ENCODE results near the gene HNRNPDL.
"Not testable (repeated sequence)": the region's sequence is repeated elsewhere in the genome, so short reads cannot be mapped to it uniquely, and the experiment has no call there.

Gene HNRNPDL

DNA sequence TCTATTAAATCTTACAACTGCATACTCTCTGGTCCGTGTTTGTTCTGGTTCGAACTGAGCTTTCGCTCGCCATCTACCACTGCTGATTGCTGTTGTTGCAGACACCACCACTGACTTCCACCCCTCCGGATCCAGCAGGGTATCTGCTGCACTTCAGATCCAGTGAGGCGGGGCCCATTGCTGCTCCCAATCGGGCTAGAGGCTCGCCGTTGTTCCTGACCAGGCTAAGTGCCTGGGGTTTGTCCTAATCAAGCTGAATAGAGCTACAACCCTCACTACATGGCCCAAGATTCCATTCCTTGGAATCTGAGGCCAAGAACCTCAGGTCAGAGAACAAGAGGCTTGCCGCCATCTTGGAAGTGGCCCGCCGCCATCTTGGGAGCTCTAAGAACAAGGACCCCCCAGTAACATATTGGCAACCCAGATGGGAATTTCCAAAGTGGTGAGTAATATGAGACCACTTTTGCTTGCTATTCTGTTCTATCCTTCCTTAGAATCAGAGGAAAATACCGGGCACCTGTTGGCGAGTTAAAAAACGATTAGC, 43.4 kb upstream of the HNRNPDL start:
- Histone ChIP-seq H3K79me2 (ENCODE audit: control insufficient read depth, insufficient read depth, low read length, poor library complexity) (peaks cover 2% of the 10 kb centered on the region), H3K14ac (ENCODE audit: low read length) (peak overlapping the region; percentile 66), H3K9ac (ENCODE audit: low read length) (no peak overlapping the region), H4K12ac (ENCODE audit: low read depth, low read length) (no peak overlapping the region), H3K23ac (ENCODE audit: low read length) (no peak overlapping the region), H3K27ac (ENCODE audit: low read depth, low read length) (no peak overlapping the region), H2BK12ac (ENCODE audit: low read length) (peak overlapping the region; percentile 84), H3K4ac (ENCODE audit: low read depth, low read length) (no peak overlapping the region), H3K79me1 (ENCODE audit: low read length) (no peaks in the 10 kb centered on the region), H3K36me3 (ENCODE audit: control insufficient read depth in 1 of 2, insufficient read depth in 2 of 2, low read length in 2 of 2) (no peaks in the 10 kb centered on the region), H3K27me3 (ENCODE audit: insufficient read depth, low read length) (no peaks in the 10 kb centered on the region), H3K4me1 (ENCODE audit: control insufficient read depth in 1 of 2, insufficient read depth in 2 of 2, low read length in 2 of 2) (peaks cover 0 to 2% of the 10 kb centered on the region in 2 experiments), H3K4me2 (ENCODE audit: low read length) (no peak overlapping the region), H3K18ac (ENCODE audit: low read length) (peak overlapping the region; percentile 37), H2BK120ac (ENCODE audit: insufficient read depth, low read length, poor library complexity) (no peak overlapping the region), H2AFZ (ENCODE audit: insufficient read depth, low read length, poor library complexity) (peak overlapping the region; percentile 81), H4K8ac (ENCODE audit: low read depth, low read length) (no peak overlapping the region), H2BK5ac (ENCODE audit: low read depth, low read length, poor library complexity) (no peak overlapping the region), H2AK5ac (ENCODE audit: low read length) (peak overlapping the region; percentile 79), H3K4me3 (ENCODE audit: low read depth, low read length) (no peak overlapping the region), H4K91ac (ENCODE audit: low read depth, low read length) (no peak overlapping the region), H3K9me3 (ENCODE audit: insufficient read depth, low read depth, low read length) (no peaks in the 10 kb centered on the region)
- no peak for DNase-seq
- no CpG with 5 or more reads among the region's 15 CpGs for WGBS (ENCODE audit: extremely low coverage, insufficient coverage, insufficient read length)

DNA sequence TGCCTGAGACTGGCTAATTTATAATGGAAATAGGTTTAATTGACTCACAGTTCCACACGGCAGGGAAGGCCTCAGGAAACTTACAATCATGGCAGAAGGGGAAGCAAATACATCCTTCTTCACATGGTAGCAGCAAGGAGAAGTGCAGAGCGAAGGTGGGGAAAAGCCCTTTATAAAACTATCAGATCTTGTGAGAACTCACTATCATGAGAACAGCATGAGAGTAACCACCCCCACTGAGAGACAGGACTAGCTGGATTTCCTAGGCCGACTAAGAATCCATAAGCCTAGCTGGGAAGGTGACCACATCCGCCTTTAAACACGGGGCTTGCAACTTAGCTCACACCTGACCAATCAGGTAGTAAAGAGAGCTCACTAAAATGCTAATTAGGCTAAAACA, 42.8 kb upstream of the HNRNPDL start:
- not testable (repeated sequence) for H3K79me2 ChIP-seq (ENCODE audit: control insufficient read depth, insufficient read depth, low read length, poor library complexity); H3K4me3 ChIP-seq (ENCODE audit: low read depth, low read length); DNase-seq; H2BK12ac ChIP-seq (ENCODE audit: low read length); H3K79me1 ChIP-seq (ENCODE audit: low read length); H4K12ac ChIP-seq (ENCODE audit: low read depth, low read length); H3K9ac ChIP-seq (ENCODE audit: low read length); H3K4me2 ChIP-seq (ENCODE audit: low read length); H4K8ac ChIP-seq (ENCODE audit: low read depth, low read length); H2BK120ac ChIP-seq (ENCODE audit: insufficient read depth, low read length, poor library complexity); H3K4me1 ChIP-seq (ENCODE audit: control insufficient read depth in 1 of 2, insufficient read depth in 2 of 2, low read length in 2 of 2); H2AK5ac ChIP-seq (ENCODE audit: low read length); H4K91ac ChIP-seq (ENCODE audit: low read depth, low read length); H3K18ac ChIP-seq (ENCODE audit: low read length); H2BK5ac ChIP-seq (ENCODE audit: low read depth, low read length, poor library complexity); H3K14ac ChIP-seq (ENCODE audit: low read length); H2AFZ ChIP-seq (ENCODE audit: insufficient read depth, low read length, poor library complexity); H3K23ac ChIP-seq (ENCODE audit: low read length); H3K9me3 ChIP-seq (ENCODE audit: insufficient read depth, low read depth, low read length); H3K27me3 ChIP-seq (ENCODE audit: insufficient read depth, low read length); H3K27ac ChIP-seq (ENCODE audit: low read depth, low read length); H3K36me3 ChIP-seq (ENCODE audit: control insufficient read depth in 1 of 2, insufficient read depth in 2 of 2, low read length in 2 of 2); H3K4ac ChIP-seq (ENCODE audit: low read depth, low read length)
- no CpG with 5 or more reads among the region's 5 CpGs for WGBS (ENCODE audit: extremely low coverage, insufficient coverage, insufficient read length)

DNA sequence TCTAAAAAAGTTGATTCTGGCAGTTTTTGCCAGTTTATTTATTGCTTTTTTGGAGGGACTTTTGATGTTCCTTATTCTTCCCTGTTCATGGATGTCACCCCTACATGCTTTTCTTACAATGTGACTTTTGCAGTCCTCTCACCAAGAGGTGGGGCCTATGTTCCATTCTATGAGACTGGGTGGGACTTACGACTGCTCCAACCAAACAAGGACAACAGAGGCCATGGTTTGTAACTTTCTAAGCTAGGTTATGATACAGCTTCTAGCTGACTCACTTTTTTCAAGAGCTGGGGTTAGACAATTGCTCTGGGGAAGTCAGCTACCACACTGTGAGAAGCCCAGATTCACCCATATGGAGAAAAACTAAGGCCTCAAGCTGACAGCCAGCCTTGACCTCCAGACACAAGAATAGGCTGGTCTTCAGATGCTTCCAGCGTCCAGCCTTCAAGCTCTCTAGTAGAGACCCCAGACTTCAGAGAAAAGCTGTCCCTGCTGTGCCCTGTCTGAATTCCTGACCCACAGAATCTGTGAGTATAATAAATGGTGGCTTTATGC, 39.6 kb upstream of the HNRNPDL start:
- Histone ChIP-seq H3K27ac (ENCODE audit: low read depth, low read length) (no peak overlapping the region), H4K8ac (ENCODE audit: low read depth, low read length) (no peak overlapping the region), H2AK5ac (ENCODE audit: low read length) (no peak overlapping the region), H3K14ac (ENCODE audit: low read length) (no peak overlapping the region), H4K12ac (ENCODE audit: low read depth, low read length) (no peak overlapping the region), H3K23ac (ENCODE audit: low read length) (no peak overlapping the region), H4K91ac (ENCODE audit: low read depth, low read length) (no peak overlapping the region), H3K27me3 (ENCODE audit: insufficient read depth, low read length) (no peaks in the 10 kb centered on the region), H2AFZ (ENCODE audit: insufficient read depth, low read length, poor library complexity) (no peak overlapping the region), H3K9ac (ENCODE audit: low read length) (no peak overlapping the region), H2BK12ac (ENCODE audit: low read length) (no peak overlapping the region), H3K79me2 (ENCODE audit: control insufficient read depth, insufficient read depth, low read length, poor library complexity) (peaks cover 2% of the 10 kb centered on the region), H3K79me1 (ENCODE audit: low read length) (no peaks in the 10 kb centered on the region), H3K4me1 (ENCODE audit: control insufficient read depth in 1 of 2, insufficient read depth in 2 of 2, low read length in 2 of 2) (peaks cover 0 to 2% of the 10 kb centered on the region in 2 experiments), H3K4me3 (ENCODE audit: low read depth, low read length) (no peak overlapping the region), H2BK5ac (ENCODE audit: low read depth, low read length, poor library complexity) (no peak overlapping the region), H3K4ac (ENCODE audit: low read depth, low read length) (no peak overlapping the region), H2BK120ac (ENCODE audit: insufficient read depth, low read length, poor library complexity) (no peak overlapping the region), H3K9me3 (ENCODE audit: insufficient read depth, low read depth, low read length) (no peaks in the 10 kb centered on the region), H3K36me3 (ENCODE audit: control insufficient read depth in 1 of 2, insufficient read depth in 2 of 2, low read length in 2 of 2) (peaks cover 0 to 4% of the 10 kb centered on the region in 2 experiments), H3K18ac (ENCODE audit: low read length) (no peak overlapping the region), H3K4me2 (ENCODE audit: low read length) (no peak overlapping the region)
- no CpG with 5 or more reads among the region's 2 CpGs for WGBS (ENCODE audit: extremely low coverage, insufficient coverage, insufficient read length)
- no peak for DNase-seq

DNA sequence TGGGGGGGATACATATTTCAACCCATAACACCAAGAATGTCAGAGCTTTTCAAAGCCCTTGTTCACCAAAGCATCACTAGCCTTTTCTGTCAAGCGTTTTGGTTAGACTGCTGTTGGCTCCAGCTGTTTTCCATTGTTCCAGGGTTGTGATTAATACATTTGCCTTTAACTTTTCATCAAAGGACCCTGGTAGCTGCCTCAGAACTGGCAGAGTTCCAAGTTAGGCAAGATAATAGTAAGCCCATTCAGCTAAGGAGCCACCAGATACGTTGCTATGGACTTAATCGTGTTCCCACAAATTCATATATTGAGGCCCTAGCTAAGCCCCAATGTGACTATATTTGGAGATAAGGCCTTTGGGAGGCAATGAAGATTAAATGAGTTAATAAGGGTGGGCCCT, 37.2 kb upstream of the HNRNPDL start:
- Histone ChIP-seq H3K9ac (ENCODE audit: low read length) (no peak overlapping the region), H2BK120ac (ENCODE audit: insufficient read depth, low read length, poor library complexity) (no peak overlapping the region), H3K23ac (ENCODE audit: low read length) (no peak overlapping the region), H3K4ac (ENCODE audit: low read depth, low read length) (no peak overlapping the region), H3K36me3 (ENCODE audit: control insufficient read depth in 1 of 2, insufficient read depth in 2 of 2, low read length in 2 of 2) (peaks cover 2 to 4% of the 10 kb centered on the region in 2 experiments), H3K4me3 (ENCODE audit: low read depth, low read length) (no peak overlapping the region), H3K14ac (ENCODE audit: low read length) (no peak overlapping the region), H3K27me3 (ENCODE audit: insufficient read depth, low read length) (no peaks in the 10 kb centered on the region), H2BK5ac (ENCODE audit: low read depth, low read length, poor library complexity) (no peak overlapping the region), H2AK5ac (ENCODE audit: low read length) (no peak overlapping the region), H3K4me2 (ENCODE audit: low read length) (no peak overlapping the region), H3K79me1 (ENCODE audit: low read length) (no peaks in the 10 kb centered on the region), H3K27ac (ENCODE audit: low read depth, low read length) (no peak overlapping the region), H2BK12ac (ENCODE audit: low read length) (no peak overlapping the region), H3K9me3 (ENCODE audit: insufficient read depth, low read depth, low read length) (no peaks in the 10 kb centered on the region), H4K12ac (ENCODE audit: low read depth, low read length) (no peak overlapping the region), H4K8ac (ENCODE audit: low read depth, low read length) (no peak overlapping the region), H3K18ac (ENCODE audit: low read length) (no peak overlapping the region), H4K91ac (ENCODE audit: low read depth, low read length) (no peak overlapping the region), H3K4me1 (ENCODE audit: control insufficient read depth in 1 of 2, insufficient read depth in 2 of 2, low read length in 2 of 2) (no peaks in the 10 kb centered on the region), H3K79me2 (ENCODE audit: control insufficient read depth, insufficient read depth, low read length, poor library complexity) (no peaks in the 10 kb centered on the region), H2AFZ (ENCODE audit: insufficient read depth, low read length, poor library complexity) (no peak overlapping the region)
- WGBS (ENCODE audit: extremely low coverage, insufficient coverage, insufficient read length) = no CpG with 5 or more reads among the region's 3 CpGs
- DNase-seq = no peak

Measured in trophoblast cell (in vitro differentiated cells and primary cell).